GM23248 (cell line): ENCODE results near the gene ANGPT4.

Experiments
- EZH2 ChIP-seq: fragments of 200-600 bp; sonication (generic); IDR thresholded peaks from 2 replicates; pipeline ENCODE4 v1.6.1; 2018; ENCODE audit warnings: antibody characterized with exemption, mild to moderate bottlenecking; ENCODE audit not compliant: insufficient read depth, poor library complexity, severe bottlenecking
- EZH2phosphoT487 ChIP-seq: fragments of 200-600 bp; sonication (generic); IDR thresholded peaks from 2 replicates; pipeline ENCODE4 v1.6.1; 2018; ENCODE audit warnings: antibody characterized with exemption, moderate library complexity, mild to moderate bottlenecking, low read depth; ENCODE audit not compliant: insufficient read depth

DNA sequence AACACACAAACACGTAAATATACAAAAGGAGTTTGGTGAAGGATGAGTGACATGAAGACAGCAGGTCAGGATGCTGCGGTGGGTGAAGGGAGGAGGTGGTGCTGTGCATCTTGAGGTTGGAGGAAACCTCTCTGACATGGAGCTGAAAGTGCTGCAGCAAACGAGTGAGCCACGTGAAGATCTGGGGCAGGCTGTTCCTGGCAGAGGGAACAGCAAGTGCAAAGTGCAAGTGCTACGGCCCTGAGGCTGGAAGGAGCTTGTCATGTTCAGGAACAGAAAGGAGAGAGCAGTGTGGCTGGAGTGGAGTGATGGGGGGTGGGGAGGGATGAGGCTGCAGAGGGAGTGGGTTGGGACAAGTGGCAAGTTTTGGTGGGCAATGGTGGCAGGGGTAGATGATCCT is 24.8 kb upstream of the ANGPT4 start:
- TF ChIP-seq EZH2phosphoT487 (no peak), EZH2 (no peak)
